Fibroblast of skin of left quadriceps (primary cell): ENCODE results near the gene NR3C2.
"Not testable (repeated sequence)": the region's sequence is repeated elsewhere in the genome, so short reads cannot be mapped to it uniquely, and the experiment has no call there.

Source experiments
- DNase-seq, 2 experiments: peaks; one replicate each; pipeline ENCODE4 v3.0.0-alpha.2; 2013; ENCODE audit warnings: low read depth in 2 of 2

Gene NR3C2

DNA sequence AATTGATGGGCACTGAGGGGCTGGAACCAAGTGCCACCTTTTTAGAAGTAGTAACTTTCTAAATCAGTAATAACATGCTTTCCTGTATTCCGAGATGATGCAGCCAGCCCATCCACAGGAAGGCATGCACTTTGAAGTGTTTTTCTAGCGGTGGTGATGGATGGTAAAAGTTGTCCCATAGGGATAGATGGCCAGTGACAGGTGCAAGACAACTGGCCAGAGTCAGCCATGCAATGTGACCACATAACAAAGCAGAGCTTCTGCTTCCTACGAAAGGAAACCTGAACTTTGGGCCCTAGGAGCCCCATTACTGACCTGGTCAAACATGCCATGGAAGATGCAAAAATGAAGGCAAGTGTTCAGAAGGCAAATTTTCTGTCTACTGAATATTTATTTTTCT, 72.3 kb downstream of the NR3C2 start:
- no peak for DNase-seq

DNA sequence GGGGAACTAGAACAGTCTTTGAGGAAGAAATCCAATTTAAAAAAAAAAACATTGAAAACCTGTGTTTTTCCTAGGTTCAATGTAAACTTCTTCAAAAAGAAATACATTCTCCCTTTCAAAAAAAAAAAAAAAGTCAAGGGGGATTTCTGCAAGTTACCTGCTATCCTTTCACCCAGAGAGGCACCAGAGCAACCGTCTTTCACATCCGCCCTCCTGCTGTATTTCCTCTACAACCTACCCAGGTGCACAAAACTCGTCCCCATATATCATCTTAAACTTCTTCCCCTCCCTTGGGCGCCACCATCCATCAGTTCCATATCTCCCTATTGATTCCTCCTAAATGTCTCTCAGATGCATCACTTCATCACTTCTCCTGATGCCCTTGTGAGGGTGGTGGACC, 74.5 kb downstream of the NR3C2 start:
- DNase-seq = no peak

DNA sequence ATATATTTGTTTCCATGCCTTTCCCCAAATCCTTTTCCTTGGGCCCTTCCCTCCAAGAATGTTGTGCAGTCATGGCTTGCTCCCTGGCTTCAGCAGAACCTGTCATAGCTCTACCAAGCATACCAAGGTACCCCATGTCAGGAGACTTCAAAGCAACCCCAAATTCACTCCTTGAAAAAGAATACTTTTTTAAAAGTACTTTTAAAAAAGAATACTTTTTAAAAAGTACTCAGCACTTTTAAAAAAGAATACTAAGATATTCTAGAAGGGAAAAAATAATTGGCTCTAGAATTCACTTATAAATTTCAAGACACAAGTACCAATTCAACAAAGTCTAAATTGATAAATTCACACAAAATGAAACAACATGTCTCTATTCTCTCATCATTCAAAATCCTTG, 76.0 kb downstream of the NR3C2 start:
- peak in 1 of 2 experiments; percentile 1 for DNase-seq

DNA sequence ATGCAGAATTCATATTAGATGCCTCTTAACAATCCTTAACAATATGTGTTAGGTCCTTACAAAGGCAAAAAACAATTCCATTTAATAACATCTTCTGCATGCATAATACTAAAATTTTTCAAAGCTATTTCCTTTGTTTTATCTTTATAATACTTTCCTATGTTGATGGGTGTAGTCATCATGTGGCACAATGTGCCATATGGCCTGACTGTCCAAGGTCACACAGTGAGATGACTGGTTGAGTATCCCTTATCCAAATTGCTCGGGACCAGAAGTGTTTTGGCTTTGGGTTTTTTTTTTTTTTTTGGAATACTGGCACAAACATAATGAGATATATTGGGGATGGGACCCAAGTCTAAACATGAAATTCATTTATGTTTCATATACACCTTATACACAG, 77.7 kb downstream of the NR3C2 start:
- no peak for DNase-seq

DNA sequence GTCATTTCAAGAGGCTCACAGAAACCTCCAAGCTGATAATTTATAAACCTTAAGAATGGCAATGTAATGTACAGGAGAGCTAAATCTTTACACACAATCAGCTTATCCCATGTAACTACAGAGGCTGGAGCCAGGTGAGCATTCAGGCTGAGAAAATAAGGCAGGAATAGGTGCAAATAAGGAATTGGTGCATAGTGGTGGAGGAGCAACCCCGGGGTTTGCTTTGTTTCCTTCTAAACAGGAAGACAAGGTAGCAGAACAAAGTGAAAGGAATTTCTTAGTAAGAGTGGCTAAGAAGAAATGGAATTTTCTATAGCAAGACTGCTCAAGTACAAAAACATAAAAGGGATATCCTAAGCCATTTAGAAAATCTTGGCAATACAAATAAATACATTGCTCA, 82.4 kb downstream of the NR3C2 start:
- no peak for DNase-seq

DNA sequence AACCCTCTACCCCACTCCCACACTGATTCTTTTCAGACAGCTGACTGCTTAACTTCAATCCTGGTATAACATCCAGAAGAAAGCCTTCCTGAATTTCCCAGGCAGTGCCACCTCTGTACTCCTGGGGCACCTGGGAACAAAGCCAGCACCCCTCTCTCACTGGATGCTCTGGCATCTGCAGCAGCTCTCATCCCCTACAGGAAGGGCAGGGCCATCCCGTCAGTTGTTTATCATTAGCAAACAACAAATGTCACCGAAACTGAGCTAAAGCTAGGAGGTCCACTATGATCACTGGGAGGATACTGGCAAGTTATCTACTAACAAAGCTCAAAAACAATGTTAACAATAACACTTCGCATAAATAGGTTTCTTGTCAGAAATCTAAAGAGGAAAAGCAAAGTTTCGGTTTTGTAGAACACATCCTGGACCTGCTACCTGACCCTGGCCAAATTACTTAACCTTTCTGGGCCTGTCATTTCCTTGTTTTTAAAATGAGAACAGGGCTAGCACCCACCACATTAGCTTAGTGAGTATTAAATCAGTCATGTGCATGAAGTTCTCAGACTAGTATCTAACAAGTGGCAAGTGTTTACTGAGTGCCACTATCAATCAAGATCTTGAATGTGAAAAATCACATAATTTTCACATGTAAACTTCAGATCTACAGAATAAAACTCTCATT, 86.6 kb downstream of the NR3C2 start:
- DNase-seq = no peak

DNA sequence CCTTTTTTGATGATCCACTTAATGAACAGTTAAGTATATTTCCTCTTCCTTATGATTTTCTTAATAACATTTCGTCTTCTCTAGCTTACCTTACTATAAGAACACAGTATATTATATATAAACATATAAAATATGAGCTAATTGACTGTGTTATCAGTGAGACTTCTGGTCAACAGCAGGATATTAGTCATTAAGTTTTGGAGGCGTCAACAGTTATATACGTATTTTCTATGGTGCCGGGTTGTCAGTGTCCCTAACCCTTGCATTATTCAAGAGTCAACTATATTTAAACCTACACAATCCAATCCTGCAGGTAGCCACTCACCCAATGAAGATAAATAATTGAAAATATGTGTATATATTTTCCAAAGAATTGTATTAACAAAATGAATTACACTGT, 88.0 kb downstream of the NR3C2 start:
- DNase-seq = no peak

DNA sequence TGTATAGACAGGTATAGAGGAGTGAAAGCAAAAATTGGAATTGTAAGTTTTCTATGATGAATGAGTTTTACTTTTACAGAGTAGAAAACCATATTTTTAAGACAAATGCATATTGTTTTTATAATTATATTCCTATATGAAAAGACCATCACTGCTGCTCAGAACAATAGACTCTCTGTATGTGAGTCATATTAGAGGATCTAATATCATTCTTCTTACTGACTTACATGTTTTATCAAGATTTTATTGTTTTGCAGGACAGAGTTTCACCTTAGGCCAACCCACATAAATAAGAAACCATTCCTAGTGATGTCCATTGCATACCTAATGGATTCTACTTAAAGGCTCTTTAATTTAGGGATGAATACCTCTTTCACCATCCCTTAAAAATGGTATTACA, 88.6 kb downstream of the NR3C2 start:
- DNase-seq = no peak

DNA sequence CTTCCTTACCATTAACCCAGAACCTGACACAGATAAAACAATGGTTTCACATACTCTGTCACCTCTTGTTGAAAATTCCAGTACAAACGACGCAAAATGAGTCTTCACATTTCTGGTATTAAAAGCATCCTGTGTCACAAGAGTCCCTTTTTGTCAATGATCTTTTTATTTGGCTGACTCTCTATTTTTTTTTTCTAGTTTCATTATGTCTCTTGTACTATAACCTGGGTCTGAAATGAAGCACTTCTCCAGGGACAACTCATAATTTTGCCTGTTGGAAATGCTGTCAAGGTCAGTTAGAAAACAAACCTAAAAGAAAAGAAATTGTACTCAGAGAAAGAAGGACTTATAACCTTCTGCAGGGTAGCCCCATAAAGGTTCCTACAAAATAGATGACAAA, 93.1 kb downstream of the NR3C2 start:
- DNase-seq = no peak

DNA sequence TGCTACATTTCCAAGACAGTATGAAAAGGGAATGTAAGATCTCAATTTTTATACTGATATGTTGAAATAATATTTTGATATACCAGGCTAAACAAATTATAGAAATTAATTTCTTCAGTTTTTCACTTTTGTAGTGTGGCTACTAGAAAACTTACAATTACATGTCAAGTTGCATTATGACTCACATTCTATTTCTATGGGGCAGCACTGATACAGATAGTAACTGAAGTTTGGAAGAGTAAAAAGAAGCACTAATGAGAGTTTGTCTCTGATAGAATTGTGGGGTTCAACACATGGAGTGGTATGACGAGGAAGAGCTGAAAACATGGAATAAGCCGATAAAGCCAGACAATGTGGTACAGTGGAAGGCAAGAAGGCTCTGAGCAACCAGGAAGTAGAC, 95.6 kb downstream of the NR3C2 start:
- no peak for DNase-seq

DNA sequence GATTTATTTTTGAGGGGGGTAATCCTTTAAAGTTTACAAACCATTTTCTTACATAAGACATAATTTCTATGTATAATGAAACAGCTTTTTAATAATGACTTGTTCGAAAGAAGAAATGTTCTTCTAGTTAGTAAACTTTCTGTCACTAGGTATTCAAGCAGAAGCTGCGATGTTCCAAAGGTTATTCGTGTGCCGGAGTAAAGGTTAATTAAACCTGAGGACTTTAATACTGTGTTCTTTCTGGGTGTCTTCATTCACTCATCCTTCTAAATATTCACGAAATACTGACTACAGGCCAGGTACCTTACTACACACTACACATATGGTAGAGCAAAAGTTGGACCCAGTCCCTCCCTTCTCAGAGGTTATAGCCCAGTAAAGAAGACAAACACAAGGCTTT, 96.7 kb downstream of the NR3C2 start:
- DNase-seq = no peak

DNA sequence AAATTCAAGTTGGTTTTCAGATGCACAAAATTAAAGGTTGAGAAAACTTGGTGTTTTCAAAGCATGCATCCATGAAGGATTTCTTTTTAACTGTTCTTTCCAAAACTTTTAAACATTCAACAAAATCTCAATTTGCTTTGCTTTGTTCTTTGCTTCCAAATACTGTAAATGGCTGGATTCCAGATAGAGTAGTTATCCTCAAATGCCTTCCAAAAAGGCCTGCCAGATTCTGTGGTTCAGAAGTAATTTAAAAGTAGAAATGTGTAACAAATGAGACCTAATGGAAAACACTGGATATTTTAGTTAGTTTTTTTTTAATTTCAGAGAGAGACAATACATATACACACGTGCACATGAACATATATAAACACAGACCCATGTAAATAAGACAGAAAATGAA, 97.3 kb downstream of the NR3C2 start:
- DNase-seq = no peak

DNA sequence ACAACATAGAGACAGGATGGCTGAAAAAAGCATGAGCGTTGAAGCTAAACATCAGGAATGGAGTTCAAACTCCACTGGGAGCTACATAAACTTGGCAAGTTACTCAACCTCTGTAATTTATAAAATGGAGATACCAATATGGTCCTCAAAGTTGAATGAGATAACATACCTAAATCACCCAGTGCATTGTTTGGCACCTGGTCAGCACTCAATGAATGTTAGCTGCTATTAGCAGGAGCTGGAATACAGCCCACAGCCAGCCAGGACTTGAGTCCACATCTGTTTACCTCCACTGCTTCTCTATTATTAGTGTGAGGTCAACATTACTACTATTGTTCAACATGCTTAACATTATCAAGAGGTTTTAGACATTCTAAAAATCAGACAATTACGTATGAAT, 97.9 kb downstream of the NR3C2 start:
- no peak for DNase-seq

DNA sequence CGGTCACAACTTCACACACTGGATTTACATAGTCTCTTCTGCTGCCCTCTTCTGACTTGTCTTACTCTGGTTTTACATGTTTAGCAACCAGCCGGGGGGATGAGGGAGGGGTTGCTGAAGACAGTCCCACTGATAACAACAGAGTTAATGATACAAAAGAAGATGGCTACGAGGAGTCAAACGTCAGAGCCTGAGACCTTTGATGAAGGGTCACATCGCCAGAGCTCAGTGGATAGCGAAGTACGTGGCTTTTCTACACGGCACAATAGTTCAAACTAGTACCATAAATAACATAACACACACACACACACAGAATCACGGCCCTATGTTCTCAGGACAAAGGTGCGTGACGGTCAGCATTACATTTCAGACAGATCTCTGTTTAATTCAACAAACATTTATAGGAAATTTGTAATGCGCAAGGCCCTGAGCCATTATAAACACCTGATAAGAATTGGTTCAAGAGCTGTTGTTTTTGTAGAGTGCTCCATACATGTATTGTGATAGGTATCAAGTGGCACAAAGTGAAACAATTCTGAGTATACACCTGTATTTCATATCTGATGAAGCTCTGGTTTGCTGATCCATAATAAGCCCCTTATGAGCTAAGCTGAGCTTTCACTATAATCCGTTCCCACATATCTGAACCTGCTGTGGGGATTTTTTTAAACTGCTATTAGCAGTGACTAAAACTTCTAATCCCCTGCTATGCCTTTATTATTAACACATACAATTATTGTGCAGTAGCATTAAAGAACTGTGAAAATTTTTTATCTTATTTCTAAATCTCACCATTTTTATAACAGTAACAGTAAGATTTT, 100.0 kb downstream of the NR3C2 start:
- no peak for DNase-seq

DNA sequence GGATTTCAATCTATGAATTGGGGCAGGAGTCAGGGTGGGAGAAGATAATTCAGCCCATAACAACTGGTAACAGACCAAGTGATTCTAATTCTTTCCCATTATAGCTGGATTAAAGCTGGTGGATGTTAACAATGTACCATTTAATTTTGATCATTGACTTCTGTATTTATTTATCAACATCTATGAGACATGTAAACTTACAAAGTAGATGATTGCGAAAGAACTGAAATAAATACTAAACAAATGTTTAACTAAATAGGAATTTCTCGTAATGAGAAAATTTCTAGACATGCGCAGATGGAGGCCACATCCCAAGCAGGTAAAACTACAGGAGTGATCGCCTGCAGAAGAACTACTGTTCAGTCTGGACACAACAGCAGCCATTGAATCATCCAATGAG, 107.1 kb downstream of the NR3C2 start:
- no peak for DNase-seq

DNA sequence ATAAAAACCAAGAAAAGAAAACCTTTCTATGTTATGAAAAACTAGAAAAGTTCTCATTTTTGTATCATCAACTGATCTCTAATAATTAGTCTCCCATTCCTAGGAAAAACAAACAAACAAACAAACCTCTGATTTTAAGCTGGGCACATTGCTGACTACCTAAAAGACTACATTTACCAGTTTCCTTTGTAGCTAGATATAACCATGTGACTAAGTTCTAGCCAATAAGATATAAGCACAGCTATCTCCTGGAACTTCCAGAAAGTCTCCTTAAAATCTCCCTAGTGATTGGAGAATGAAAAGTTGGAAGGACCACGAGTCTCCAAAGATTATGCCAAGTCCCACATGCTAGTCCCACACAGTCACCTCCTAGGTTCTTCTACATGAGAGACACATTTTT, 108.9 kb downstream of the NR3C2 start:
- no peak for DNase-seq

DNA sequence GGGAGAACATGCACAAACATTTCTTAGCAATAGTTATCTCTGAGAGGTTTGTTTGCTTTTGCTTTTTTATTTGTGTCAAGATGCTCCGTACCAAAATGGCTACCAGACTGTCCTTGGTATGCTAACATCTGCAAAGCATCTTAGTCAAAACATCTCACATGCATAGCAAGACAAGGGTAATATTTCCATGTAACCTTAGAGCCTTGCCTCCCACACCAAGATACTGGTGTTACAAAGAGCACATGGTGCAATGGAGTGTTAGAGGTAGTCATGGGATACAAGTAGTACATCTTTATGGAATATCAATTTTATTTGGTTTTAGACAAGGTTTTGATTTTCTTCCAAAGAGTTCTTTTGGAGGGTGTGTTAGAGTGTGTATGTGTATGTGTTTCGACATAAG, 109.7 kb downstream of the NR3C2 start:
- no peak for DNase-seq

DNA sequence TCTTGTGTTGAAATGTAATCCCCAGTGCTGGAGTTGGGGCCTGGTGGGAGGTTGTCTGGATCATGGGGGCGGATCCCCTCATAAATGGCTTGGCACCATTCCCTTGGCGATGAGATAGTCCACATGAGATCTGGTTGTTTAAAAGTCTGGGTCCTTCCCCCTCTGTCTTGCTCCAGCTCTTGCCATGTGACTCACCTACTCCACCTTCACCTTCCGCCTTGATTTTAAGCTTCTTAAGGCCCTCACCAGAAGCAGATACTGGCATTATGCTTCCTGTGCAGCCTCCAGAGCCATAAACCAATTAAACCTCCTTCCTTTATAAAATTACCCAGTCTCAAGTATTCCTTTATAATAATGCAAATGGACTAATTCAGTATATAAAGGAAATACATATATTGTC, 111.5 kb downstream of the NR3C2 start:
- DNase-seq = no peak

DNA sequence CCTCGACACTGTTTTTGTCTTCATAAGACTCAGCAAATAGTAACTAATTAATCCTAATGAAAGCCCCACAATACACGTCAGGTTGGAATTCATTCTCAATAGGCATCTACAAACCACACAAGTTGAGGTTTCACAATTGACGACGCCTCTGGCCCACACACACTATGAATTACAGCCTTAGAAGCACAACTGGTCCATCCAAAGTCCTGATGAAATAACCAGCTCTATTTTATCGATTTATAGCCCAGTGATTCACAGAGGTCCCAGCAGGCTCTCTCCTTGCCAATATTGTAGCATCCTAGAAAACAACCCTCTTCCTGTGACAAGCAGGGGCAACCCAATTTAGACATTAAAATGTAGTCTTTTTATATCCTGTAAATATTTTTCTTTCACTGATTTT, 112.1 kb downstream of the NR3C2 start:
- DNase-seq = no peak

DNA sequence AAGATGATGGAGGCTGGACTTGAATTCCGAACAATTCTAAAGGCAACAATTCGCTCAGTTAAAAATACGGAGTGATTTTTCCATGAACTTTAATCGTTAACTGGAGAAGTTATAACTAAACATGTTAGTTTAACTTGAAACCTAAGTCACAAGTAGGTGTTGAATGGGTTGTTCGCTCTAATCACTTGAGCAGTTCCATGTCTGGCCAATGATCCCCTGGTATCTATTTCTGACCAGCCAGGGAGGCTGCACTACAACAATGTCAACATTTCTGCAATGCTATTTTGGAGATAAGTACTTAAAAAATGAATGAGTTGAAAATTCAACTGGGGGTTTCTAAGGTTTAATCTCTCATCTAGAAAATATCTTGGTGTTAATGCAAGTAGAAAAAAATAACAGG, 112.5 kb downstream of the NR3C2 start:
- DNase-seq = no peak

DNA sequence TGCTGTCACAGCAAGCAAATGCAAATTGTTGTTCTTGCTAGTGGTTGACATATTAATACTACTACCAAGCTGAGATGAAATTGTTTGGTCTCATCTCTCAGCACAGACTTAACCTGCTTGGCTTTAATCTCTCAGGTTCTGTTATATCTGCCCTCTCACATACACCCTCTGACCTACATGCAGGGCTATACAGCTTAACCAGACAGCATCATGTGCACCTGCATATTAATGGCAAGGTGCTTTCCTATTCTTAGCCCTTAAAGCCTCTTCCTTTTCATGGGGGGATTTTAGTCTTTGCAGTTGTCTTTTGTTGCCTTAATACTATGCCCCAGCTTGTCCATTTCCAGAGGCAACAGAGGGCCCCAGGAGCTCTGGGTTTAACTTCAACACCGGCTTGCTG, 114.5 kb downstream of the NR3C2 start:
- DNase-seq = no peak

DNA sequence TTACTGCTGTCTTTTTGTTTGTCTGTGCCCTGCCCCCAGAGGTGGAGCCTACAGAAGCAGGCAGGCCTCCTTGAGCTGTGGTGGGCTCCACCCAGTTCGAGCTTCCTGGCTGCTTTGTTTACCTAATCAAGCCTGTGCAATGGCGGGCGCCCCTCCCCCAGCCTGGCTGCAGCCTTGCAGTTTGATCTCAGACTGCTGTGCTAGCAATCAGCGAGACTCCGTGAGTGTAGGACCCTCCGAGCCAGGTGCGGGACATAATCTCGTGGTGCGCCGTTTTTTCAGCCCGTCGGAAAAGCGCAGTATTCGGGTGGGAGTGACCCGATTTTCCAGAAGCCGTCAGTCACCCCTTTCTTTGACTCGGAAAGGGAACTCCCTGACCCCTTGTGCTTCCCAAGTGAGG, 118.9 kb downstream of the NR3C2 start:
- not testable (repeated sequence) for DNase-seq

DNA sequence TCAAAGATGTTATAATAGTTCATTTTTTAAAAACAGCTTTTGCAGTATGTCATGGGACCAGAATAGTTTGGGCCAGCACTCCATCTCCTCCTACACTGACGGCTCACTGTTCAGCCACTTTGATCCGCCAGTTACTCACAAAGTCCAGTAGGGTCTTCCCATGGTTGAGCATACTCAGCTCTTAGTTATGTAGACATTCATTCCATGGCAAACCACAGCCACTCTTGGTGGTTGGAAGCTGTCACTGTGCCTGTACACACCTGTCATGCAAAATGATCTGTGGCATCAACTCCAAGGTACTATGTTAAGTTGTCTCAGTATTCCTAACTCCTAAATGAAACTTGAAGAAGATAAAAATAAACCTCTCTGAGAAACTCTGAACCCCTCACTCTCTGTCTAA, 127.2 kb downstream of the NR3C2 start:
- DNase-seq = peak; percentile 1
